ENCODE measurements around the gene MAPK9. TPM values are rescaled to one million over a fixed set of nuclear protein-coding genes. Genes with fewer than 3 reads are reported as not detected.
"Not testable (repeated sequence)": the region's sequence is repeated elsewhere in the genome, so short reads cannot be mapped to it uniquely, and the experiment has no call there.

The MAPK9 gene
- total RNA-seq, 1 donor from 2014 or later = 16.6 TPM

GRCh38 chr5:180235077-180235476 lies 56.8 kb downstream of the MAPK9 start:
- DNase-seq (ENCODE audit: low read depth in 2 of 2) = no peak

GRCh38 chr5:180234271-180234670 lies 57.6 kb downstream of the MAPK9 start:
- no peak for DNase-seq (ENCODE audit: low read depth in 2 of 2)

DNA sequence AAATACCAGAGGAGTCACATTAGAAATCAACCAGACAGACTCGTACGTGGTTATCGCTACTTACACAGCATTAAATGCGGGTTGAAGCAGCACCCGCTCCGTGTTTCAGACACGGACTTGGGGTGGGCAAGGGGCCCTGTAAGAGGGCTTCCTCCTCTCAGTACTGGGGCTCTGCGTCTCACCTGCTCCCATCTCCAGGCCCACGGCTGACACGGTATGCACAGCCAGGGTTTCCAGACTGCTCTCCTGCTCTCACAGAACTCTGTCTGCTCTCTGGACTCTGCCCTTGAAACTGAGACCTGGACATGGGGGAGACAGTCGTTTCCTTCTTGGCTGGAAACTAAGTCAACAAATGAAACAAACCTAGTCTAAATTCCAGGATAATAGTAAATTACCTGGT lies 58.2 kb downstream of the MAPK9 start:
- no peak for DNase-seq (ENCODE audit: low read depth in 2 of 2)

DNA sequence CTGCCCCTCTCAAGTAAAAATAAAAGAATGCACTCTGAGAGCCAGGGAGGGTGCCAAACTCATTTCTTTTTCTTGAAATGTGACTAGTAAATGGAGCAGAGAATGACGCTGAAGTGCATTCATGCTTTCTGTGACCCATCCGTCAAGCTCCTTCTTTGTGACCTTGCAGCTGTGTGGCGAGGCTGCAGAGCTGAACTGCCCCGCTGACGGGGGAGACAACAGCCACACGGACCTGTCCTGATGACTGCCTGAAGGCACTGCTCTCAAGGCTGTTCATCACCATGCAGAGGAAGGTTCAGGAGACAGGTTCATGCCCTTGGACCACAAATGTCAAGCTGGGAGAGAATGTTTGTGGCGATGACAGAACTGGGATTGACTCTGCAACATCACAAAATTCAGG lies 61.9 kb downstream of the MAPK9 start:
- no peak for DNase-seq (ENCODE audit: low read depth in 2 of 2)

- no peak for DNase-seq (ENCODE audit: low read depth in 2 of 2)
Observed at GRCh38 chr5:180222056-180222455, 69.8 kb downstream of the MAPK9 start.

- DNase-seq (ENCODE audit: low read depth in 2 of 2) = no peak
Observed at GRCh38 chr5:180217797-180218196, 74.1 kb downstream of the MAPK9 start.

DNA sequence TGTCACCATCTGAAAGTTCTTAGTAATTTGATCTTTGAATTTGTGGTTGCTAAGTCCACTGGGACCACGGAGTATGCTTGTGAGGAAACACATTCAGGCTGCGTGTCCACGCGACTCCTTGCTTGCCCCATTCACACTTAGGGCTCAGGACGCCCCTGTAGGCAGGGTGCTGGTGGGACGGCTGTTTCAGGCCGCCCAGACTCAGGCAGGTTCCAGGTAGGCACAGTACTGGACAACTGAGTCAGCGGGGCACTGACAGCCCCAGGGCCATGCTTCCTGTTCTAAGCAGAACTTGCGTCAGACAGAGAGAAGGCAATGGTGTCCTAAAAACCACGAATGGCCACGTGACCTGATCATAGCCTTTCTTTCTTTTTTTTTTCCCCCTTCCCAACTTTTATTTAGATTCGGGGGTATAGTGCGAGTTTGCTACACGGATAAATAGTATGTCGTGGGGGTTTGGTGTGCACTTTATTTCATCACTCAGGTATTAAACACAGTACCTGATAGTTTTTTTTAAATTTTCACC lies 75.2 kb downstream of the MAPK9 start:
- no peak for DNase-seq (ENCODE audit: low read depth in 2 of 2)

GRCh38 chr5:180215783-180216630 lies 75.9 kb downstream of the MAPK9 start:
- no peak for DNase-seq (ENCODE audit: low read depth in 2 of 2)

DNA sequence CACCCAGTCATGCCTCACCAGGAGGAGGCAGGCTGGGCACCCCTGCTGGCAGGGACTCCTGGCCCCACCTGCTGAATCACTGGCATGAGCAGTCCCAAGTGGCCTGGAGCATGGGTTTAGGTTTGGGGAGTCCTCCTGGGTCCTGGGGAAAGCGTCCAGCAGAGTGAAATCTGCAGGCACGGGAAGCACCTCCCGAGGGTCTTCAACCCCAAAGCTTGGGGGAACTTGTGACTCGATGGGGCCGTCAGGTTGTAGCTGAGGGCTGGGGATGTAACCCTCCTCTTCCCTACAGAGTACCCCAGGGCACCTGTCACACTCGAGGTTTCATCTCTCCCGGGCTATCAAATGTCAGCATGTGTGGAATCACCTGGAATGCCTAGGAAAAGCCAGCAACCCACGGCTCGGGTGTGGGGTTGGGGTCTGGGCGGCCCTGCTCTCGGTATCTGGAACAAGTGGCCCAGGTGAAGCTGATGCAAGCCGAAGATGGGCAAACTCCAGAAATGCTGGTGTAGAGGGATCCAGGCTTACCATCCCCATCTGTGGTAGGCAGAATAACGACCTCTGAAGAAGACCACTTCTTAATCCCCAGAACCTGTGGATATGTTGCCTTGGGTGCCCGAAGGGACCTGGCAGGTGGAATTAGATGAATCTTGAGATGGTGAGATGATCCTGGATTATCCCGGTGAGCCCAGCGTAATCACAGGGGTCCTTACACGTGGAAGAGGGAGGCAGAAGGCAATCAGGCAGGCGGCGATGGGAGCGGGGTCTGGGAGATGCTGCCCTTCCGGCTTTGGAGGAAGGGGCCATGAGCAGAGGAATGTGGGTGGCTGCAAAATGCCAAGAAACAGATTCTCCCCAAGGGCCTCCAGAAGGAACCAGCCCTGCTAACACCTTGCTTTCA lies 76.8 kb downstream of the MAPK9 start:
- no peak for DNase-seq (ENCODE audit: low read depth in 2 of 2)

DNA sequence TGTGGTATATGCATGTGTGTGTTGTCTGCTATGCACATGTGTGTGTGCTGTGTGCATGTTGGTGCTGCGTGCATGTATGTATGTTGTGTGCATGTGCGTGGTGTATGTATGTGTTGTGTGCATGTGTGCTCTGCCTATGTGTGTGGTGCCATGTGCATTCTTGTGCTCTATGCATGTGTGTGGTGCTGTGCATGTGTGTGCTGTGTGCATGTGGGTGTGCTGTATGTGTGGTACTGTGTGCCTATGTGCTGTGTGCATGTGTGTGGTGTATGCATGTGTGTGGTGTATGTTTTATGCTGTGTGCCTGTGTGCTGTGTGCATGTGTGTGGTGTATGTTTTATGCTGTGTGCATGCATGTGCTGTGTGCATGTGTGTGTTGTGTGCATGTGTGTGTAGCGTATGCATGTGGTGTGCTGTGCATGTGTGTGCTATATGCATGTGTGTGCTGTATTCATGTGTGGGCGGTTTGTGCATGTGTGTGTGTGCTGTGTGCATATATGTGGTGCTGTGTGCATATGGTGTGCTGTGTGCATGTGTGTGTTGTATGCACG lies 78.2 kb downstream of the MAPK9 start:
- DNase-seq (ENCODE audit: low read depth in 2 of 2) = no peak

GRCh38 chr5:180213256-180213600 lies 78.7 kb downstream of the MAPK9 start:
- peak in 1 of 2 donors; percentile 40 for DNase-seq (ENCODE audit: low read depth in 2 of 2)

DNA sequence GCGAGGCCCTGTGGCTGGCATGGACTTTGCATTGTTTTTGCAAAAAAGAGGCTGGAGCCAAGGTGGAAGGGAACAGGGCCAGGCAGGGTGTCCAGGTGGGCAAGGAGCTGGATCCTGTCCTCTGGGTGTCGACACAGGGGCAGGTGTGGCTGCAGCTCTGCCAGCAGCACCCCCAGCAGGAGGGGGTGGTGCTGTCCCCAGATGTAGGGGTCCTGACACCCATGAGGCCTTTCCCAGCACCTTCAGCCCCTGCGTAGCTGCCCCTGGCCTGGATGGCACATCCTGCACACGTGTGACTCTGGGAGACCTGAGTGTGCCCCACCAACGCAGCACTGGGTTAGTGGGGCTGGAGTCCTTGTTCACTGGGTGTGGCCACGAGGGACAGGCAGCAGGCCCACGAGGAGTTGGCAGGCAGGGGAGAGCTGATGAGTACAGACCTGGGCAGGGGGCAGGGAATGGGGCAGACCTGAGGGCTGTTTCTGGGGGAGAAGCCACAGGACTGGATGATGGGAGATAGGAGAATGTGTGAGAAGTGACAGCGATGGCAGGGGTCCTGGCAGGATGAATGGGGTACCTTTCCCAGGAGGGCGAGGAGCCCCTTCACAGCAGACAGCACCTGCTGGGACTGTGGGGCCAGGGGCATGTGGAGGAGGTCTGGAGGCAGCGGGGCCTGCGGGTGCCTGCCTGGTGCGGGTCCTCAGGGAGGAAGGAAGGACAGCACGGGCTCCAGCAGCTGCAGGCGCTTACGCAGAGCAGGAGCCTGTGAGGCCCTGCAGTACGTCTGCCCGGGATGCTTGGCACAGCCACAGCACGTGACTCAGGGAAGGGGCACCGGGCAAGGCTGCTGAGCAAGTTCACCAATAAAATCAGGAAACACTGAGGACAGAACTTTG lies 79.3 kb downstream of the MAPK9 start:
- no peak for DNase-seq (ENCODE audit: low read depth in 2 of 2)

DNA sequence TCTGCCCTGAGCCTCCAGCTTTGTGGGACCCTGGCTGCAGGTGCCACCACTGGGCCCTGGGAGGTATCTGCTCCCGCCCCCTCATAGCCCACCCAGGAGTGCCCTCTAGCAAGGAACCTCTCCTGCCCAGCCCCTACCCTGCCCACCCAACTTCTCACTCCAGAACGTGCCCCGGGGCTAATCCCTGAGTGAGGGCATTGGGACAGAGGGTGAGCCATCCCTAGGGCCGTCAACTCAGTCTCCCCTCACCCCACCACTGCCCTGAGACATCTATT lies 80.2 kb downstream of the MAPK9 start:
- no peak for DNase-seq (ENCODE audit: low read depth in 2 of 2)

- no peak for DNase-seq (ENCODE audit: low read depth in 2 of 2)
Observed at GRCh38 chr5:180210961-180211760, 80.7 kb downstream of the MAPK9 start.

GRCh38 chr5:180210077-180210476 lies 81.8 kb downstream of the MAPK9 start:
- not testable (repeated sequence) for DNase-seq (ENCODE audit: low read depth in 2 of 2)

- peak; percentile 12 to 71 for DNase-seq (ENCODE audit: low read depth in 2 of 2)
Observed at GRCh38 chr5:180209137-180209581, 82.7 kb downstream of the MAPK9 start, which contains the start of gene RASGEF1C. Gene RASGEF1C, minus strand, starts transcription at chr5:180209211. Its CDS starts 71,159 bp downstream, at chr5:180138052.

- peak in 1 of 2 donors; percentile 10 for DNase-seq (ENCODE audit: low read depth in 2 of 2)
Observed at GRCh38 chr5:180208435-180209081, 83.3 kb downstream of the MAPK9 start.

GRCh38 chr5:180208038-180208434 lies 83.8 kb downstream of the MAPK9 start:
- no peak for DNase-seq (ENCODE audit: low read depth in 2 of 2)

- no peak for DNase-seq (ENCODE audit: low read depth in 2 of 2)
Observed at GRCh38 chr5:180207593-180207992, 84.3 kb downstream of the MAPK9 start.

DNA sequence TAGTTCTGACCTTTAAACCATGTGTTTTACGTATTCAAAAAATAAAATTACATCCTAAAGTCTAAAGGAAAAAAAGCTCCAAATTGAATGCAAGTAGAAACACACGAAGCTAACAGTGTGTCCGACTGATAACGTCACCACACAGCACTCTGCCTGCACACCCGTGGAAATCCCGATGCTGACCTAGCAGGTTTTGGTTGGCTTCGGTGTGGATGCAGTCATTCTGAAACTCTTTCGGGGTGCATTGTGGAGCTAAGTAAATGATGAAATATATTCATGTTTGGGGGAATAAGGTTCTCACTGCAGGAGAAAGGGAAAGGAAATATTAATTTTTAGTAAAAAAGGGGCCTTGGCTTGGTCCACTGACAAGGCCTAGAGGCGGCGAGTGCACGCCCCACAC lies 84.9 kb downstream of the MAPK9 start:
- DNase-seq (ENCODE audit: low read depth in 2 of 2) = no peak

All from dermis microvascular lymphatic vessel endothelial cell (primary cell).